Upper lobe of left lung (tissue), 4 donors: ENCODE measurements around the gene UBA6.

ENCODE experiments used
- EP300 ChIP-seq, 4 donors: sonication (generic); formaldehyde crosslinking; IDR thresholded peaks; one replicate each; pipeline ENCODE4 v1.5.1; 2017; ENCODE audit warnings: antibody characterized with exemption in 4 of 4, control low read depth in 2 of 4
- POLR2A ChIP-seq, 4 donors: fragments of 450-650 bp; IDR thresholded peaks; one replicate each; pipeline ENCODE4 v1.5.1; 2016 to 2017; ENCODE audit warnings: antibody characterized with exemption in 4 of 4, mild to moderate bottlenecking in 2 of 4
- POLR2AphosphoS5 ChIP-seq, 2 donors: sonication (generic); formaldehyde crosslinking; IDR thresholded peaks; one replicate each; pipeline ENCODE4 v1.5.1; 2017; ENCODE audit warnings: antibody characterized with exemption in 2 of 2
- TF ChIP-seq, protein P1 (sequence below), 6 experiments: fragments of 450-650 bp in 4 of 6; fragments of 200-600 bp in 2 of 6; sonication (generic) in 2 of 6; IDR thresholded peaks; one replicate each; pipeline ENCODE4 v1.5.1; 2016 to 2019; ENCODE audit warnings: antibody characterized with exemption in 6 of 6

DNA sequence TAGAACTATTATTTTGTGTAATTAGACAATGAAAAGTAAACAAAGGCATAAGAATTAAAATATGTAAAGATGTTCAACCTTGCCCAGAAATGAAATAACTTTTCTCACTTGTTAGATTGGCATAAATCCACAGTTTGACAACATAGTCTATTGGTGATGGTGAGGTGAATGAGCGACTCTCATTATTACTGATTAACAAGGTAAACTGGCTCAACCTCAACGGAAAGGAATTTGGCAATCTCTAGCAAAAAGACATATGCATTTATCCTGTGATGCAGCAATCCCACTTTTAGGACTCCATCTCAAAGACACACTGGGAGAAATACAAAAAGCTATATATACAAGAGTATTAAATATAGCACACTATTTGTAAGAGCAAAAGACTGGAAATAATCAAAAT is 22.3 kb downstream of the UBA6 start:
- TF ChIP-seq, protein P1, sequence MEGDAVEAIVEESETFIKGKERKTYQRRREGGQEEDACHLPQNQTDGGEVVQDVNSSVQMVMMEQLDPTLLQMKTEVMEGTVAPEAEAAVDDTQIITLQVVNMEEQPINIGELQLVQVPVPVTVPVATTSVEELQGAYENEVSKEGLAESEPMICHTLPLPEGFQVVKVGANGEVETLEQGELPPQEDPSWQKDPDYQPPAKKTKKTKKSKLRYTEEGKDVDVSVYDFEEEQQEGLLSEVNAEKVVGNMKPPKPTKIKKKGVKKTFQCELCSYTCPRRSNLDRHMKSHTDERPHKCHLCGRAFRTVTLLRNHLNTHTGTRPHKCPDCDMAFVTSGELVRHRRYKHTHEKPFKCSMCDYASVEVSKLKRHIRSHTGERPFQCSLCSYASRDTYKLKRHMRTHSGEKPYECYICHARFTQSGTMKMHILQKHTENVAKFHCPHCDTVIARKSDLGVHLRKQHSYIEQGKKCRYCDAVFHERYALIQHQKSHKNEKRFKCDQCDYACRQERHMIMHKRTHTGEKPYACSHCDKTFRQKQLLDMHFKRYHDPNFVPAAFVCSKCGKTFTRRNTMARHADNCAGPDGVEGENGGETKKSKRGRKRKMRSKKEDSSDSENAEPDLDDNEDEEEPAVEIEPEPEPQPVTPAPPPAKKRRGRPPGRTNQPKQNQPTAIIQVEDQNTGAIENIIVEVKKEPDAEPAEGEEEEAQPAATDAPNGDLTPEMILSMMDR (IDR thresholded peaks at IDR 0.05) = no peak
- TF ChIP-seq EP300 (IDR thresholded peaks at IDR 0.05) (no peak), POLR2A (IDR thresholded peaks at IDR 0.05) (no peak), POLR2AphosphoS5 (IDR thresholded peaks at IDR 0.05) (no peak)
